RWPE2 (cell line): ENCODE measurements around the gene MAOB.

ENCODE experiments used
- ATAC-seq: fragments of 200-7000 bp; cut with Tn5 transposase; 3 replicates; pipeline ENCODE4 v1.9.1; 2021; ENCODE audit warnings: low read depth
- DNase-seq: peaks from one replicate; pipeline ENCODE4 v3.0.0-alpha.2; 2020; ENCODE audit warnings: low spot score
- H3K27ac ChIP-seq: fragments of 450-650 bp; 2 replicates; pipeline ENCODE4 v1.5.1; 2017; ENCODE audit warnings: mild to moderate bottlenecking; ENCODE audit not compliant: poor library complexity, severe bottlenecking
- H3K27me3 ChIP-seq: fragments of 250-450 bp; sonication (Bioruptor Pico); 2 replicates; pipeline ENCODE4 v1.5.1; 2021; ENCODE audit warnings: mild to moderate bottlenecking, moderate library complexity; ENCODE audit not compliant: insufficient read depth, poor library complexity, severe bottlenecking
- H3K36me3 ChIP-seq: fragments of 250-450 bp; sonication (Bioruptor Pico); 2 replicates; pipeline ENCODE4 v1.5.1; 2020; ENCODE audit warnings: low read depth, mild to moderate bottlenecking, moderate library complexity
- H3K4me1 ChIP-seq: fragments of 250-450 bp; sonication (Bioruptor Pico); 2 replicates; pipeline ENCODE4 v1.5.1; 2021; ENCODE audit warnings: mild to moderate bottlenecking, moderate library complexity; ENCODE audit not compliant: insufficient read depth, poor library complexity, severe bottlenecking
- H3K4me3 ChIP-seq: fragments of 250-450 bp; sonication (Bioruptor Pico); 2 replicates; pipeline ENCODE4 v1.5.1; 2021; ENCODE audit warnings: mild to moderate bottlenecking, moderate library complexity; ENCODE audit not compliant: severe bottlenecking
- H3K9me3 ChIP-seq: fragments of 250-450 bp; sonication (Bioruptor Pico); 2 replicates; pipeline ENCODE4 v1.5.1; 2021; ENCODE audit warnings: mild to moderate bottlenecking, moderate library complexity; ENCODE audit not compliant: severe bottlenecking
- CTCF ChIP-seq: fragments of 450-650 bp; IDR thresholded peaks from one replicate; pipeline ENCODE4 v1.5.1; 2017; ENCODE audit warnings: mild to moderate bottlenecking, moderate library complexity; ENCODE audit not compliant: poor library complexity, severe bottlenecking

MAOB gene

GRCh38 chrX:43720961-43721360 is 161.3 kb downstream of the MAOB start:
- no peak overlapping the region for H3K27ac ChIP-seq
- peaks cover 4% of the 10 kb centered on the region for H3K4me1 ChIP-seq
- DNase-seq (no peak), ATAC-seq (no peak)
- H3K27me3 ChIP-seq, result no peaks in the 10 kb centered on the region
- no peaks in the 10 kb centered on the region for H3K36me3 ChIP-seq
- no peaks in the 10 kb centered on the region for H3K9me3 ChIP-seq
- no peak for TF ChIP-seq CTCF
- no peak overlapping the region for H3K4me3 ChIP-seq

GRCh38 chrX:43720082-43720481 is 162.2 kb downstream of the MAOB start:
- Histone ChIP-seq H3K27ac (no peak overlapping the region), H3K9me3 (no peaks in the 10 kb centered on the region), H3K4me3 (no peak overlapping the region), H3K27me3 (no peaks in the 10 kb centered on the region), H3K4me1 (peaks cover 4% of the 10 kb centered on the region), H3K36me3 (no peaks in the 10 kb centered on the region)
- DNase-seq (no peak), ATAC-seq (no peak)
- TF ChIP-seq CTCF, result no peak

- H3K4me3 ChIP-seq, result no peak overlapping the region
- H3K27me3 ChIP-seq, result no peaks in the 10 kb centered on the region
- no peaks in the 10 kb centered on the region for H3K9me3 ChIP-seq
- 0 out of 3 replicates have a peak, but pooled peaks have one; percentile 25 for ATAC-seq
- H3K36me3 ChIP-seq, result no peaks in the 10 kb centered on the region
- peaks cover 4% of the 10 kb centered on the region for H3K4me1 ChIP-seq
- no peak for DNase-seq
- no peak overlapping the region for H3K27ac ChIP-seq
- TF ChIP-seq CTCF, result no peak
Measured at GRCh38 chrX:43718956-43719355, 163.3 kb downstream of the MAOB start.

- DNase-seq, result no peak
- TF ChIP-seq CTCF, result no peak
- Histone ChIP-seq H3K36me3 (no peaks in the 10 kb centered on the region), H3K4me1 (peaks cover 4% of the 10 kb centered on the region), H3K27ac (no peak overlapping the region), H3K4me3 (no peak overlapping the region), H3K27me3 (no peaks in the 10 kb centered on the region), H3K9me3 (no peaks in the 10 kb centered on the region)
- no peak for ATAC-seq
Measured at GRCh38 chrX:43718546-43718945, 163.7 kb downstream of the MAOB start.

- Histone ChIP-seq H3K4me3 (no peak overlapping the region), H3K9me3 (no peaks in the 10 kb centered on the region), H3K27ac (no peak overlapping the region), H3K4me1 (peaks cover 4% of the 10 kb centered on the region), H3K36me3 (no peaks in the 10 kb centered on the region), H3K27me3 (no peaks in the 10 kb centered on the region)
- no peak for TF ChIP-seq CTCF
- no peak for DNase-seq
- ATAC-seq, result no peak
Measured at GRCh38 chrX:43718081-43718480, 164.2 kb downstream of the MAOB start.
